ENCODE results near the gene TICAM1.
"Not testable (repeated sequence)": the region's sequence is repeated elsewhere in the genome, so short reads cannot be mapped to it uniquely, and the experiment has no call there.

The TICAM1 gene

DNA sequence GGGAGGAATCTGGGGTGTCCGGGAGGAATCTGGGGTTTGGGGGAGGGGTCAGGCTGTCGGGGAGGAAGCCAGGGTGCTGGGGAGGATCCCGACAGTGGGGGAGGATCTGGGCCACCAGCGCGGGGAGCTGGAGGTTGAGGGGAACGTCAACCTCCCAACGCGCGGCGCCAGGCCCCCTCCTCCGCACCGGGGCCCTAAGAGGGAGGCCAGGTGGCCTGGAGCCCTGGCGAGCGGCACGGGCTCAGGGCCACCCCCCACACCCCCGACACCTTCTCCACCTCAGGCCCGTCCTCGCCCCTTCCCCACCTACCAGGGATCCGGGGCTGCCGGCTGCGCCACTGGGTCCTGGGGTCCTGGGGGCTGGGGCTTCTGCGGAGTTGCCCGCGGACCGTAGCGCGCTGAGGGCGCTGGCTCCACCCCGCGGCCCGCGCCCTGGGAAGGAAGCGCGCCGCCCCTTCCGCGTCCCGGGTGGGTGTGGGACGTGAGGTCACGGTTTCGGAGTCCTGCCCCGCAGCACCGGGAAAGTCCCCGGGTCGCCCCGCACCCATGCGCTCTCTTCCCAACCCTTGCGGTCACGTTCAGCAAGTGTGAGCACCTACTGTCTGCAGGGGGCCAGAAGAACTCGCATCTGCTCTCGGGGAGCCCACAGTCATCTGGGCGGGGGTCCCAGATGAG is at the start of gene TICAM1:
Gene TICAM1 (minus strand): TSS at position 409 of the 675 bp plus-strand sequence. CDS start 13,335 bp downstream, outside the sequence.
- DNase-seq = peak; percentile 81

DNA sequence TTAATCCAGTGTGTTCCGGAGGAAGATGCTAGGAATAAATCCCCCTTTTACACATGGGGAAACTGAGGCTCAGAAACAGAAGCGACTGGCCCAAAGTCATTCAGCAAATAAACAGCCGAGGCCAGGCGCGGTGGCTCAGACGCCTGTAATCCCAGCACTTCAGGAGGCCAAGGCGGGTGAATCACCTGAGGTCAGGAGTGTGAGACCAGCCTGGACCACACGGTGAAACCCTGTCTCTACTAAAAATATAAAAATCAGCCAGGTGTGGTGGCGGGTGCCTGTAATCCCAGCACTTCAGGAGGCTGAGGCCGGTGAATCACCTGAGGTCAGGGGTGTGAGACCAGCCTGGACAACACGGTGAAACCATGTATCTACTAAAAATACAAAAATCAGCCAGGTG is 47.5 kb upstream of the TICAM1 start:
- no peak for DNase-seq

DNA sequence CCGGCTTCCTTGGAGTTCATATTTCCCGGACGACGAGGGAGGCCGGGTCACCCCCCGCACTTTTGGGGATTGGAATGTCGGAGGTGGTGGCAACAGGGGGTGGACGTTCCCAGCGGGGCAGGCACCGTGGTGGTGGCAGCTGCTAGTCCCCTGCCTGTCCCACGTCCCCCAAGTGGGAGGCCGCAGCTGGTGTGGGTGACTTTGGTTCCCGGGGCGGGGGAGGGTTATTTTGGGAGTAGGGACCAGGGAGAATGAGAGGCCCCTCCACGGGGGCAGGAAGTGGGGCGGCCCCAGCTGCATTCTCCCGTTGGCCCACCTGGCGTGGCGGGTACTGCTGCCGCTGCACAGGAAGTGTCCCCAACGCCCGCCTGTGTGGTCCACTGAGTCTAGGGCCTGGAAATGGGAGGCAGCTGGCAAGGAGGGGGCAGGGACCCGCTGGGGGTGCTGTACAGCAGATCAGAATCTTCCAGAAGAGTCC is 47.0 kb upstream of the TICAM1 start:
- DNase-seq = no peak

DNA sequence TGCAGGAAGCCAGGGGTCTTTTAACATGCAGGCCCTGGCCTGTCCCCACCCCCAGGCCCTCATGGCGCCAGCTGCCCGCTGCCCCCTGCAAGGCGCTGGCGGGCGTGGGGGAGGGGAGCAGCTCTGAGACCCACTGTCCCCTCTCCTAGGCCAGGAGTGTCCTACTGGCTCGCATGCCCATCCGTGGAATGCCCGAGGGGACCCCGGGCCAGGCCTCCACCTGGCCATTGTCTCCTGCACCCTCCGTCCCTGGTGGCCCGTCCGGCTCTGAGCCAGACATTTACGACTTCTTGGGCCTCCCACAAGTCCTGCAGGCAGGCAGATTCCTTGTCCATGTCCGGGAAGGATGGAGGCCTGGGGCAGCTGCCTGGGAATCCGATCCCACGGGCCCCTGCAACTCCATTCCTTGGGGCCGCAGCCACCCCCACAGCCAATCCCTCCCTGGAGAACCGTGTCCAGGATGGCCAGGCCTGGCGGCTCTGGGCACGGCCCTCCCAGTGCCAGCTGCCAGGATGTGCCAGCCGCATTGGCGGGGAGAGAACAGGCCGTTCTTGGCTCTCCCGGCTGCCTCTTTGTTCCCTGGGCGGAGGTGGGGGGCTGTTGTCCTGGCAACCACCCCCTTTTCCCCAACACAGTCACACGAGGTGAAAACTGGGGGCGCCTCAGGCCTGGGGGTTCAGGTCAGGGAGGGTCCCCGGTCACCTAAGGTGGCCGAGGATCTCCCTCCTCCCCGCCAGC is 46.4 kb upstream of the TICAM1 start:
- DNase-seq = no peak

DNA sequence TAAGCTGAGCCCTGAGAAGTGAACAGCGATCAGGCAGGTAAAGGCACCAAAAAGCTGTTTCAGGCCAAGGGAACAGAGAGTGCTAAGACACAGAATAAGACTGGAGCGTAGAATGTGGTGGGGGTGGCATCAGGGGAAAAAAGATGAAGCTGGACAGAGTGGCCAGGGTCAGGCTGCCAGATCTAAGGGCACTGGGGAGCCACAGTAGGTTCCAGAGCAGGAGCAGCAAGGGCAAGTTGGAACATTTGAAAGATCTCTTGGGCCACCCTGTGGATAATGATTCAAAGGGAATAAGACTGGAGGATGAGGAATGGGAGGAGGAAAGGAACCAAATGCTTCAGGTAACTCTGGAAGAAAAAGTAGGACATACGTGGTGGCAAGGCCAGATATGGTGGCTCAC is 42.4 kb upstream of the TICAM1 start:
- DNase-seq = no peak

DNA sequence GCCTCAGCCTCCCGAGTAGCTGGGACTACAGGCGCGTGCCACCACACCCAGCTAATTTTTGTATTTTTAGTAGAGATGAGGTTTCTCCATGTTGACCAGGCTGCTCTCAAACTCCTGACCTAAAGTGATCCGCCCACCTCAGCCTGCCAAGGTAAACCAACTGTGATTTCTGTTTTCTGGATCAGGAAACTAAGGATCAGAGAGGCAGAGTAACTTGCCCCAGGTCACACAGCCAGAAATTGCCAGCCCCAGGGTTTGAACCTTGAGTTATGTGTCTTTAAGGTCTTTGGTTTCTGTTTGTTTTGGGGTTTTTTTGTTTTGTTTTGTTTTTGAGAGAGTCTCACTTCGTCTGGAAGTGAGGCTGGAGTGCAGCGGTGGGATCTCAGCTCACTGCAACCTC is 40.2 kb upstream of the TICAM1 start:
- DNase-seq = no peak

DNA sequence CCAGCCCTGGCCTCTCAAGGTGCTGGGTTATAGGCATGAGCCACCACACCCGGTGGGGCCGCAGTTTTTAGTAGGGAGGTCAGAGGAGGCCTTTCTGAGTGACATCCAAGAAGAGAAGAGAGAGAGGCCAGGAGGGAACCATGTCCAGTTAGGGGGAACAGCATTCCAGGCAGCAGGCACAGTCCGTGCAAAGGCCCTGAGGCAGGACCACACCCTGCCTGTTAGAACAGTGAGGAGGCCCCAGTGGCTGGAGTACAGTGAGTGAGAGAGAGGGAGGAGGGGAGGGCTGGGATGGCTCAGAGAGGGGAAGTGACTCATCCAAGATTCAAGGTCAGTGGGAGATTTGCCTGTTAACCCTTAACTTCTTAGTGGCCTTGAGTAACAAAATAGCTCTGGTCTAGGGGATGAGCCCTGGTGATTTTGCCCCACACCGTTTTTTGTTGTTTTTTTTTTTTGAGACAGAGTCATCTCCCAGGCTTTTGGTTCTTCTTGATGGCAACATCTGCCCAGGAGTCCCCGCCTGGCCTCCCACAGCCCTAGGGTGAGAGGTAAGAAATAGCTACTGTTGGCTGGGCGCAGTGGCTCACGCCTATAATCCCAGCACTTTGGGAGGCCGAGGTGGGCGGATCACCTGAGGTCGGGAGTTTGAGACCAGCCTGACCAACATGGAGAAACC is 38.7 kb upstream of the TICAM1 start:
- DNase-seq = no peak

DNA sequence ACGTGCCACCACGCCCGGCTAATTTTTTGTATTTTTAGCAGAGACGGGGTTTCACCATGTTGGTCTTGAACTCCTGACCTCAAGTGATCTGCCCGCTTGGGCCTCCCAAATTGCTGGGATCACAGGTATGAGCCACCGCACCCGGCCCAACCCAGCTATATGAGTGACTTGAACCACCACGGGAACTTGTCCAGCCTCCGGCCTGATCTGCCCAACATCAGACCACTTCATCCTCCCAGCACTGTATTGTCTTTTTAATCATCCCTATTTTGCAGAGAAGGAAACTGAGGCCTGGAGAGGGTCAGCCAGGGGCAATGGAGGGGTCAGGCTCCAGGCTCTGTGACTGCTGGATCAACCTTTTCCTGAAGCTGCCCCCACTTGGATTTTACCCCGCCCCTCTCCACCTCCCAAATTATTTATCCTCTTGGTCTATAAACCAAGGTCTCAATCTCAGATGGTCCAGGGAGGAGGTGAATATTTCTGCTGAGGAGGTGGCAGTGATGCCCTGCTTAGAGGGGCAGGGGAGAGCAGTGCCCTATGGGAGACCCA is 36.8 kb upstream of the TICAM1 start:
- DNase-seq = no peak

- DNase-seq = peak; percentile 85
Observed at GRCh38 chr19:4867534-4868285, 36.2 kb upstream of the TICAM1 start, which contains the start of gene PLIN3. PLIN3 (minus strand) TSS chr19:4867667; CDS start chr19:4861394, 6,273 bp downstream.

DNA sequence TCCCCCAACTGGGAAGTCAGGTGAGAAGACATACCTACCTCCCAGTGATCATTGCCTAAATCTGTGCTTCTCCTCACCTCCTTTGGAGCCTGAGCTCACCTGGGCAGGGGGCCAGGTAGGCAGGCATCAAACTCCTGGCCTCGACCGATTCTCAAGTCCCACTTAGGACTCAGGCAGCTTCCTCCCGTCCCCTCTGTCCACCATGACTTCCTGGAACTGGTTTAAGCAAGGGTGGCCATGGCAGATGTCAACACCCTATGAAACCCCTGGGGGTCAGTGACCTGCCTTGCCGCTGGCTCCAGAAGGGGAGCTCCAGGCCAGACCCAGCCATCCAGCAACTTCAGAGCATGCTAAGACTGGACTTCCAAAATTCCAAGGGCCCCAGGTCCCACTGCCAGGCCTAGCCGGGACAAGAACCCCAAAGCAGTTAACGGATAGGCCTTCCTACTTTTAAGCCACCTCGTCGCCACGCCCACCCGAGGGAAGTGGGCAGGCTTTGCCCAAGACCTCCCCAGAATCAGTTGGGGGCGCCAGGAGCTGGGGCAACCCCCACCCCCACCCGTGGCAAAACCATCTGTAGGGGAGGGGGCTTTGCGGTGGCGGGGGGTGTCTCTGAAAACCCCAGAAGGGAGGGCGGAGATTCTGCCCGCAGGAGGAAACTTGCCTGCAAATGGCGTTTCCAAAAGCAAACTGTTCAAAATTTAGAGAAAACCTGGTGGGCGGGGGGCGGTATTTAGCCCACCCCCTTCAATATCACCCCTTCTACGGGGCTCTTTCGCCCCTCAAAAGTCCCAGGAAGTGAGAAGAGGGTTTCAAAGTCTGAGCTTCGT is 35.3 kb upstream of the TICAM1 start:
- peak; percentile 29 for DNase-seq

DNA sequence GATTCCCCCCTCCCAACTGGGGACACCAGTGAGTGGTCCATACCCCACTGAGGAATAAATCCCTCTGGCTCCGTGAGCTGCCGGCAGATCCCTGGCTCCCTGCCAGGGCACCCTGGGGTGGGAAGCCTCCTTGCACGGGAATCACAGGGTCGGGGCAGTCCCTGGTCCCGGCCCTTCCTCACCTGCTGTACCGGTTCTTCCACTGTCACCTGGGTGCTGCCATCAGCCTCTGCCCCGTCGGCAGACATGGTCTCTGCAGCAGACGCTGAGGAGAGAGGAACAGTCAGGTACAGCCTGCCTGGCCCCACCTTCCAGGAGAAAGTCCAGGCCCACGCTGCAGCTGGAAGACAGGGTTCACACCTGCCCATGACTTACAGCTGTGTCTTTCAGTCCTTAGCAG is 29.6 kb upstream of the TICAM1 start:
- DNase-seq = no peak

DNA sequence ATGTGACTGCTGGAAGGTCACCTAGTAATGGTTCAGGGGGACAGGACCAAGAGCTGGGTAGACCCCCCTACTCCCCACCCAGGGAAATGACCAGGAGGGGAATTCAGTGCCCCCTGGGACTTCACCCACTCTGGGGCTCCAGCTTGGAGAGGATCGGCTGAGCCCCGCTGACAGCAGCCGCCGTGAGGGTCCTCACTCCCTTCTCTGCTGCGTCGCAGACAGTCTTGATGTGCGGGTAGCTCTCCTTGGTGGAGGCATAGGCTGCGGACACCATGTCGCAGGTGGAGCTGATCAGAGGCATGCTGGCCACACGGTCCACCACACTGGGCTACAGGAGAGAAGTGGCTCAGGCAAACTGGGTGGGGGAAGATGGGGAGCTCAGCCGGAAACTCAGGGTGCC is 28.2 kb upstream of the TICAM1 start:
- DNase-seq = no peak

DNA sequence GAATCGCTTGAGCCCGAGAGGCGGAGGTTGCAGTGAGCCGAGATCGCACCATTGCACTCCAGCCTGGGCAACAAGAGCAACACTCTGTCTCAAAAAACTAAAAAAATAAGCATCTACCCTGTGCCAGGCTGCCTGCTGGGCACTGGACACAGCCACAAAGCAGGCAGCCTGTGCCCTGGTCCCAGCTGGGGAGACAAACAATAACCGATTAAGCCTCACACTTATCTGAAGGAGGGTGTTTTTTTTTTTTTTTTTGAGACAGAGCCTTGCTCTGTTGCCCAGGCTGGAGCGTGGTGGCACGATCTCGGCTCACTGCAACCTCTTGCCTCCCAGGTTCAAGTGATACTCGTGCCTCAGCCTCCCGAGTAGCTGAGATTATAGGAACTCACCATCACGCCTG is 25.0 kb upstream of the TICAM1 start:
- DNase-seq = not testable (repeated sequence)

DNA sequence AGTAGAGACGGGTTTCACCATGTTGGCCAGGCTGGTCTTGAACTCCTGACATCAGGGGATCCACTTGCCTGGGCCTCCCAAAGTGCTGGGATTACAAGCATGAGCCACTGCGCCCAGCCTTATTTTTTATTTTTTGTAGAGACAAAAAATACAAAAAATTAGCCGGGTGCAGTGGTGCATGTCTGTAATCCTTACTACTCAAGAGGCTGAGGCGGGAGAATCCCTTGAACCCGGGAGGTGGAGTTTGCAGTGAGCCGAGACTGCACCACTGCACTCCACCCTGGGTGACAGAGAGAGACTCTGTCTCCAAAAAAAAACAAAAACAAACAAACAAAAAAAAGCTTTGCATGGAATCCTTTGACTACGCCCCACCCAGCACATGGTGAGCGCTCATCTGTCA is 22.0 kb upstream of the TICAM1 start:
- DNase-seq = not testable (repeated sequence)

GRCh38 chr19:4852484-4852883 is 21.0 kb upstream of the TICAM1 start:
- DNase-seq = no peak

DNA sequence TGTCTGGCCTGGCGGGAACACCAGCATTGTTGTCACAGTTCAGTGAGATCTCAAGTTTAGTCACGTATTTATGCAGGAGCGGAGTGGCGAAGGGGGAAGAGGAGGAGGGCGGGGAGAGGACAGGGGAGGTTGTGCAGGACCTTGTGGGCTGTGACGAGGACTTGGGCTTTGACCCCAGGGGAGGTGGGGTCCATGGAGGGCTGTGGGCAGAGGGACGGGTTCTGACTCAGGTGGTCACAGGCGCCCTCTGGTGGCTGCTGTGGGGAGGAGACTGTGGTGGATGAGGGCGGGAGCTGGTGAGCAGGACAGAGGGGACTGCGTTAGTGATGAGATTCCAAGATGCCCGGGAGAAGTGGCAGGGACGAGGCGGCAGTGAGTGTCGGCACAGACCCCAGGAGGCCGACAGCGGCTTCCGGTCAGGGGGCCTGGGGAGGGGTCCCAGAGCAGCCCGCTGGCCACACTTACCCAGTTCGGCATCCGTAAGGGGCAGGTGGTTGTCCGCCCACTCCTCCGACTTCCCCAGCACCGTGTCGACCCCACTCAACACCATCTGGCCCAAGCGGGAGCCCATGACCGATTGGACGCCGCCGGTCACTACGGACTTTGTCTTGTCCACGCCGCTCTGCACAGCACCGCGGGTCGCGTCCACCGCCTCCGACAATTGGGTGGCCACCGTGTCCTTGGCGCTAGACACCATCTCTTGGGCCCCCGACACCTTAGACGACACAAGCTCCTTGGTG is 20.2 kb upstream of the TICAM1 start:
- peak; percentile 63 for DNase-seq

DNA sequence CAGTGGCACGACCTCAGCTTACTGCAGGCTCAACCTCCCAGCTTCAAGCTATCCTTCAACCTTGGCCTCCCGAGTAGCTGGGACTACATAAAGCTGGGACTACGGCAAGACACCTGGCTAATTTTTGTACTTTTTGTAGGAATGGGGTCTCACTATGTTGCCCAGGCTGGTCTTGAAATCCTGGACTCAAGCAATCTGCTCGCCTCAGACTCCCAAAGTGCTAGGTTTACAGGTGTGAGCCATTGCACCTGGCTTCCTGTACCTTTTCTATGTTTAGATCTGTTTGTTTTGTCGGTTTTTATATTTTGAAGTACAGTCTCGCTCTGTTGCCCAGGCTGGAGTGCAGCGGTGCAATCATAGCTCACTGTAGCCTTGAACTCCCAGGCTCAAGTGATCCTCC is 17.5 kb upstream of the TICAM1 start:
- no peak for DNase-seq

GRCh38 chr19:4847190-4847973 is 15.9 kb upstream of the TICAM1 start:
- DNase-seq = no peak

DNA sequence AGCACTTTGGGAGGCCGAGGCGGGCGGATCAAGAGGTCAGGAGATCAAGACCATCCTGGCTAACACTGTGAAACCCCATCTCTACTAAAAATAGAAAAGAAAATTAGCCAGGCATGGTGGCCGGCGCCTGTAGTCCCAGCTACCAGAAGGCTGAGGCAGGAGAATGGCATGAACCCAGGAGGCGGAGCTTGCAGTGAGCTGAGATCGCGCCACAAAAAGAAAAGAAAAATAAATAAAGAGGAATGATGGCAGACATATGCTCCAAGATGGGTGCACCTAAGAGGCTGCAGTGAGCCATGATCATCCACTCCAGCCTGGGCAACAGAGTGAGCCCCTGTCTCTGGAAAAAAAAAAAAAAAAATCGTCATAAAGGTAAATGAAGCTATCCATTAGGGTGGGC is 14.5 kb upstream of the TICAM1 start:
- not testable (repeated sequence) for DNase-seq
